Measurements from ENCODE around the gene ATG4B.

DNA sequence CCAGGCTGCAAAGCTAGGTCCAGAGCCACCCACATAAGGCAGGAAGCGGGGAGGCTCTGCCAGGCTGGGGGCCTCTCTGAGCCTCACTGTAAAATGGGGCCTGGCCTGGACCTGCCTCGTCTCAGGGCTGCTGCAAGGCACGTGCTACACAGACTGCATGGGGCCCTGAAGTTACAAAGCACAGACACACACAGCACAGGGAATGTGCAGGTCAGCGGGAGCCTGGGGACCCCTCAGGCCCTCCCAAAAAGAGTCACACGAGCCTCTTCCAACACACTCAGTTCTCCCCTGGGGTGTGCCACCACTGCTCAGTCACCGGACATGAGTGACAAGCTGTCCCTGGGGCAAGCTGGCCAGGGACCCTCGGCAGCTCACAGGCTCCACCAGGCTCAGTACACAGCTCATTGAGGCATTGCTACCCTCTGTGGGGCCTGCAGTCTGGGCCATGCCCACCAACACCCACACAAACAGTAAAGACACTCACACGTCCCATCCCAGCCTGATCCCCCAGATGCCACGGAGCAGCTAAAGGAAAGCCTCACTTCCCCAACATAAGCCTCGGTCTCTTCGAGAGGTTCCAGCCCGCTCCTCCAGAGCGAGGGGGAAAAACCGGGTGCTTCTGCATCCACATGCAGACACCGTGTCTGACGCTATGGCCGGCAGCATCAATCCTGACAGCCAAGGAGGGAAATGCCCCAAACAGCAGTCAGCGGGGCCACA is 45.2 kb upstream of the ATG4B start:
- no peak for TF ChIP-seq POLR2AphosphoS5 (IDR thresholded peaks at IDR 0.05; ENCODE audit: insufficient read depth, low read depth, low read length)
- TF ChIP-seq, protein P1, sequence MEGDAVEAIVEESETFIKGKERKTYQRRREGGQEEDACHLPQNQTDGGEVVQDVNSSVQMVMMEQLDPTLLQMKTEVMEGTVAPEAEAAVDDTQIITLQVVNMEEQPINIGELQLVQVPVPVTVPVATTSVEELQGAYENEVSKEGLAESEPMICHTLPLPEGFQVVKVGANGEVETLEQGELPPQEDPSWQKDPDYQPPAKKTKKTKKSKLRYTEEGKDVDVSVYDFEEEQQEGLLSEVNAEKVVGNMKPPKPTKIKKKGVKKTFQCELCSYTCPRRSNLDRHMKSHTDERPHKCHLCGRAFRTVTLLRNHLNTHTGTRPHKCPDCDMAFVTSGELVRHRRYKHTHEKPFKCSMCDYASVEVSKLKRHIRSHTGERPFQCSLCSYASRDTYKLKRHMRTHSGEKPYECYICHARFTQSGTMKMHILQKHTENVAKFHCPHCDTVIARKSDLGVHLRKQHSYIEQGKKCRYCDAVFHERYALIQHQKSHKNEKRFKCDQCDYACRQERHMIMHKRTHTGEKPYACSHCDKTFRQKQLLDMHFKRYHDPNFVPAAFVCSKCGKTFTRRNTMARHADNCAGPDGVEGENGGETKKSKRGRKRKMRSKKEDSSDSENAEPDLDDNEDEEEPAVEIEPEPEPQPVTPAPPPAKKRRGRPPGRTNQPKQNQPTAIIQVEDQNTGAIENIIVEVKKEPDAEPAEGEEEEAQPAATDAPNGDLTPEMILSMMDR (IDR thresholded peaks at IDR 0.05; ENCODE audit: extremely low read depth in 1 of 2, insufficient read depth in 1 of 2, low read depth in 1 of 2, low read length in 2 of 2), result no peak
- no peak for TF ChIP-seq GATA2 (IDR thresholded peaks at IDR 0.05; ENCODE audit: insufficient read depth, insufficient read length, low read depth, low read length)
- no peak for TF ChIP-seq POLR2A (IDR thresholded peaks at IDR 0.05; ENCODE audit: low read depth, low read length)
- TF ChIP-seq FOS (IDR thresholded peaks at IDR 0.05; ENCODE audit: borderline replicate concordance, insufficient read depth, low read length), result no peak
- TF ChIP-seq, protein P2, sequence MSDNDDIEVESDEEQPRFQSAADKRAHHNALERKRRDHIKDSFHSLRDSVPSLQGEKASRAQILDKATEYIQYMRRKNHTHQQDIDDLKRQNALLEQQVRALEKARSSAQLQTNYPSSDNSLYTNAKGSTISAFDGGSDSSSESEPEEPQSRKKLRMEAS (IDR thresholded peaks at IDR 0.05; ENCODE audit: insufficient read depth, insufficient read length), result no peak
- TF ChIP-seq EZH2 (IDR thresholded peaks at IDR 0.05; ENCODE audit: borderline replicate concordance, low read depth, low read length, severe bottlenecking), result no peak
- no peak for TF ChIP-seq JUN (IDR thresholded peaks at IDR 0.05; ENCODE audit: borderline replicate concordance, insufficient read depth, insufficient read length, low read depth)
- TF ChIP-seq MYC (IDR thresholded peaks at IDR 0.05; ENCODE audit: low read depth, low read length), result no peak
